ENCODE results near the gene CENPF. TPM values are rescaled to one million over a fixed set of nuclear protein-coding genes. Genes with fewer than 3 reads are reported as not detected.
"Not testable (repeated sequence)": the region's sequence is repeated elsewhere in the genome, so short reads cannot be mapped to it uniquely, and the experiment has no call there.

The CENPF gene
- total RNA-seq, 1 experiment from 2014 or later = 135 TPM

GRCh38 chr1:214608216-214608783, 5.3 kb downstream of the CENPF start:
- H3K4me1 Mint-ChIP-seq (ENCODE audit: insufficient read depth, unreplicated experiment) = peaks cover 25% of the 10 kb centered on the region
- POLR2A ChIA-PET; BruUV-seq (replicated peaks); intact Hi-C loops (cut with micrococcal nuclease); H3K27ac Mint-ChIP-seq (ENCODE audit: low read depth, unreplicated experiment); H3K9me3 Mint-ChIP-seq (ENCODE audit: unreplicated experiment); H3K4me3 Mint-ChIP-seq (ENCODE audit: unreplicated experiment); H3K27me3 Mint-ChIP-seq (ENCODE audit: insufficient read depth, unreplicated experiment); DNase-seq (ENCODE audit: unreplicated experiment); H3K36me3 Mint-ChIP-seq (ENCODE audit: insufficient read depth, unreplicated experiment): not testable (repeated sequence)
- CTCF ChIA-PET = interaction anchor here (0.6 to 14.4 kb wide), 5 partner anchors 8 to 276 kb away, joined by 3 to 196 read pairs (median 3); no protein-coding TSS in a partner anchor

GRCh38 chr1:214608817-214609216, 5.8 kb downstream of the CENPF start:
- H3K36me3 Mint-ChIP-seq (ENCODE audit: insufficient read depth, unreplicated experiment); DNase-seq (ENCODE audit: unreplicated experiment); H3K4me3 Mint-ChIP-seq (ENCODE audit: unreplicated experiment); H3K27me3 Mint-ChIP-seq (ENCODE audit: insufficient read depth, unreplicated experiment); POLR2A ChIA-PET; BruUV-seq (replicated peaks); H3K27ac Mint-ChIP-seq (ENCODE audit: low read depth, unreplicated experiment); intact Hi-C loops (cut with micrococcal nuclease); H3K9me3 Mint-ChIP-seq (ENCODE audit: unreplicated experiment): not testable (repeated sequence)
- CTCF ChIA-PET = interaction anchor here (0.6 to 14.4 kb wide), 5 partner anchors 9 to 1492 kb away, joined by 3 to 196 read pairs (median 4); no protein-coding TSS in a partner anchor
- H3K4me1 Mint-ChIP-seq (ENCODE audit: insufficient read depth, unreplicated experiment) = peaks cover 29% of the 10 kb centered on the region

GRCh38 chr1:214609692-214610091, 6.7 kb downstream of the CENPF start:
- ChIA-PET CTCF (interaction anchor here (0.6 to 14.4 kb wide), 10 partner anchors 15 to 396 kb away, joined by 3 to 196 read pairs (median 3); no protein-coding TSS in a partner anchor), POLR2A (interaction anchor here (0.6 to 1.2 kb wide), 4 partner anchors 27 to 1515 kb away, joined by 3 read pairs; no protein-coding TSS in a partner anchor)
- H3K4me1 Mint-ChIP-seq (ENCODE audit: insufficient read depth, unreplicated experiment) = peaks cover 29% of the 10 kb centered on the region
- intact Hi-C loops (cut with micrococcal nuclease) = no loop called here
- no peak for DNase-seq (ENCODE audit: unreplicated experiment)
- no peak overlapping the region for H3K27ac Mint-ChIP-seq (ENCODE audit: low read depth, unreplicated experiment)
- BruUV-seq (replicated peaks) = no TSS peak
- H3K9me3 Mint-ChIP-seq (ENCODE audit: unreplicated experiment) = peaks cover 7% of the 10 kb centered on the region
- no peak for TF ChIP-seq CTCF (IDR thresholded peaks at IDR 0.05; ENCODE audit: unreplicated experiment)
- H3K36me3 Mint-ChIP-seq (ENCODE audit: insufficient read depth, unreplicated experiment) = peaks cover 7% of the 10 kb centered on the region
- H3K4me3 Mint-ChIP-seq (ENCODE audit: unreplicated experiment) = no peak overlapping the region
- H3K27me3 Mint-ChIP-seq (ENCODE audit: insufficient read depth, unreplicated experiment) = no peaks in the 10 kb centered on the region

- H3K9me3 Mint-ChIP-seq (ENCODE audit: unreplicated experiment); BruUV-seq (replicated peaks); intact Hi-C loops (cut with micrococcal nuclease); H3K36me3 Mint-ChIP-seq (ENCODE audit: insufficient read depth, unreplicated experiment); H3K27me3 Mint-ChIP-seq (ENCODE audit: insufficient read depth, unreplicated experiment); DNase-seq (ENCODE audit: unreplicated experiment); H3K27ac Mint-ChIP-seq (ENCODE audit: low read depth, unreplicated experiment); H3K4me3 Mint-ChIP-seq (ENCODE audit: unreplicated experiment): not testable (repeated sequence)
- H3K4me1 Mint-ChIP-seq (ENCODE audit: insufficient read depth, unreplicated experiment) = peaks cover 29% of the 10 kb centered on the region
- ChIA-PET POLR2A (interaction anchor here (0.6 to 1.2 kb wide), 6 partner anchors 28 to 1515 kb away, joined by 3 read pairs; no protein-coding TSS in a partner anchor), CTCF (interaction anchor here (0.6 to 14.4 kb wide), 10 partner anchors 15 to 396 kb away, joined by 3 to 196 read pairs (median 3); no protein-coding TSS in a partner anchor)
These were observed 7.1 kb downstream of the CENPF start for GRCh38 chr1:214610136-214610535.

- Mint-ChIP-seq H3K4me3 (ENCODE audit: unreplicated experiment) (no peak overlapping the region), H3K9me3 (ENCODE audit: unreplicated experiment) (peaks cover 7% of the 10 kb centered on the region), H3K36me3 (ENCODE audit: insufficient read depth, unreplicated experiment) (no peaks in the 10 kb centered on the region), H3K4me1 (ENCODE audit: insufficient read depth, unreplicated experiment) (peaks cover 38% of the 10 kb centered on the region), H3K27me3 (ENCODE audit: insufficient read depth, unreplicated experiment) (no peaks in the 10 kb centered on the region), H3K27ac (ENCODE audit: low read depth, unreplicated experiment) (peak overlapping the region; percentile 84)
- no peak for DNase-seq (ENCODE audit: unreplicated experiment)
- no peak for TF ChIP-seq CTCF (IDR thresholded peaks at IDR 0.05; ENCODE audit: unreplicated experiment)
- ChIA-PET POLR2A (interaction anchor here (0.8 to 6.5 kb wide), 3 partner anchors 12 to 282 kb away, joined by 3 to 37 read pairs (median 5); partner anchors contain the start of gene CENPF), CTCF (interaction anchor here (0.6 to 14.4 kb wide), 8 partner anchors 8 to 353 kb away, joined by 3 to 196 read pairs (median 6); no protein-coding TSS in a partner anchor)
- BruUV-seq (replicated peaks) = no TSS peak
- intact Hi-C loops (cut with micrococcal nuclease) = no loop called here
These were observed 12.1 kb downstream of the CENPF start for GRCh38 chr1:214615109-214615508.
